ENCODE measurements around the gene BRD7. TPM values are rescaled to one million over a fixed set of nuclear protein-coding genes. Genes with fewer than 3 reads are reported as not detected.

Gene BRD7
- total and polyA plus RNA-seq, 2 of the 13 experiments (the other 11 are each of a cell fraction or from before 2014, with no cell fraction given) = 82.3 to 149 TPM

DNA sequence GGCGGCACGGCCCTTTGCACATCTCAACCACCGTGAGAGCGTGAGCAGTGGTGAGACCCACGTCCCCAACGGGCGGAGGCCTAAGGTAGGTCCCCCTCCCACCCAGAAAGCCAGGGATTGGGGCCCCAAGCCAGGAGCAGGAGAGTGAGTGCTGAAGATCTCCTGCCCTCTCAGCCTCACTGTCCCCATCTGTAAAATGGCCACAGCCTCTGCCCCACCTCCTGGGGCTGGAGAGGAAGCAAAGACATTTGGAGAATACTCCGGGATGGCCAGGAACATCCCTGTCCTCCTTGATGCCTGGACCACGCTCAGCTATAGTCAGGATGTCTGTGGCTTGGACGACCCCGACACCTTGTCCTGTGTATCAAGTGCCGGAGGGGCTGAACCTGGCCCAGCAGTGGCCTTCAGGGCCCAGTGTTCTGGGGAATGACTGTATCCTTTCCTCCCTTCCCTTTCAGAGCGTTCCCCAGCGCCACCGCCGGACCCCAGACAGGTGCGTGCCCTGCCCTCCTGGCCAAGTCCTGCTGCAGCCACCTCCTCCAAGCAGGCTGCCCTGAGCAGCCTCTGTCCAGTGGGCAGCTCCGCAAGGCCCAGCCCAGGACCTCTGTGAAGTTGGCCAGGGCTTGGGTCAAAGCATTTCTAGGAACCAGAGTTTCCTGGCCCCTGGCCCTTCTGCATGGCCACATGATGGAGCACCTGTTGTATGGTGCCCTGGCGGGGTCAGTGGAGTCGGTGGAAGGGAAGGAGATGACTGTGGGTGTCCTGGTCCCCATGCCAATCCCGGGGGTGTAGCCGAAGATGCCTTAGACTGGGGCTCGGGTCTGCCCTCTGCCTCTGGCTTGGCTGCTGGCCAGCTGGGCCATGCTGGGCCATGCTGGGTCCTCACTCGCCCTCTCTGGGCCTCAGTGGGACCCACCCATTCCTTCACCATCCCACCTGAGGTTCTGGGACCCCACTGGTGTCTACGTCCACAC lies 64.0 kb downstream of the BRD7 start:
- H3K36me3 ChIP-seq (replicated peaks in 1 of 2; ENCODE audit: control insufficient read depth in 1 of 2, insufficient read depth in 2 of 2, low read length in 2 of 2) = no peaks in the 10 kb centered on the region
- H3K79me2 ChIP-seq (ENCODE audit: insufficient read depth, low read length) = no peaks in the 10 kb centered on the region
- no peak overlapping the region for H3K27ac ChIP-seq (ENCODE audit: extremely low read length, insufficient read depth, low read length)
- ATAC-seq (no peak), FAIRE-seq (no peak), DNase-seq (ENCODE audit: low spot score) (no peak)
- H3K4me2 ChIP-seq (ENCODE audit: low read depth, low read length) = peak overlapping the region; percentile 69; the same call in 1 of the 2 replicates
- H3K9me3 ChIP-seq (ENCODE audit: low read length) = no peaks in the 10 kb centered on the region
- intact Hi-C loops (cut with micrococcal nuclease; ENCODE audit: unreplicated experiment) (loop anchor here (5.0 kb wide), 1 partner anchor 47 kb away; no protein-coding TSS in a partner anchor), in situ Hi-C loops (cut with HindIII; ENCODE audit: extremely low pct_ligation_motif_present, low pct_unique_long_range_greater_than_20kb) (loop anchor here (5.0 kb wide), 1 partner anchor 37 kb away; the partner anchor contains the start of gene ADCY7)
- ChIA-PET POLR2A (interaction anchor here (1.0 to 2.3 kb wide), 4 partner anchors 8 to 22 kb away, joined by 3 to 12 read pairs (median 6); no protein-coding TSS in a partner anchor), CTCF (ENCODE audit: low intra/inter-chr PET ratio, low total read pairs) (no interaction called here)
- peaks cover 49% of the 10 kb centered on the region for H3K4me1 ChIP-seq (ENCODE audit: insufficient read depth, low read length)
- no peak overlapping the region for H3K9ac ChIP-seq (ENCODE audit: insufficient read depth, low read depth, low read length)
- 71% methylated on average over 21 of the region's 25 CpGs for WGBS (ENCODE audit: low lambda C conversion rate)
- no peaks in the 10 kb centered on the region for H4K20me1 ChIP-seq (ENCODE audit: insufficient read depth, low read length)
- H2AFZ ChIP-seq (ENCODE audit: low read length) = no peak overlapping the region
- no peak overlapping the region; a peak in 1 of 6 replicates for H3K4me3 ChIP-seq (replicated peaks in 1 of 3; ENCODE audit: insufficient read depth in 1 of 3, low read depth in 2 of 3, low read length in 3 of 3)
- BruUV-seq (replicated peaks) = no TSS peak
- H3K27me3 ChIP-seq (ENCODE audit: control insufficient read depth in 1 of 2, insufficient read depth in 2 of 2, low read length in 2 of 2) = peaks cover 0 to 24% of the 10 kb centered on the region in 2 experiments; a peak in 2 of 5 replicates
- TF ChIP-seq TARDBP (CRISPR knock-in tag; IDR thresholded peaks at IDR 0.05) = no peak
- TF ChIP-seq SMAD1 (CRISPR knock-in tag; IDR thresholded peaks at IDR 0.05; ENCODE audit: borderline replicate concordance, low read depth) = 0 out of 2 replicates have a peak, but pooled peaks have one; percentile 1
- 0 out of 2 replicates have a peak, but pooled peaks have one; percentile 42 for TF ChIP-seq ADNP (CRISPR knock-in tag; IDR thresholded peaks at IDR 0.05)
- TF ChIP-seq NFE2L1 (CRISPR knock-in tag; IDR thresholded peaks at IDR 0.05; ENCODE audit: borderline replicate concordance) = peak; percentile 69; the same call in 1 of the 2 replicates
- TF ChIP-seq WIZ (CRISPR knock-in tag; IDR thresholded peaks at IDR 0.05) = no peak
- TF ChIP-seq EED (CRISPR knock-in tag; IDR thresholded peaks at IDR 0.05) = 0 out of 2 replicates have a peak, but pooled peaks have one; percentile 6
- TF ChIP-seq, protein P1, sequence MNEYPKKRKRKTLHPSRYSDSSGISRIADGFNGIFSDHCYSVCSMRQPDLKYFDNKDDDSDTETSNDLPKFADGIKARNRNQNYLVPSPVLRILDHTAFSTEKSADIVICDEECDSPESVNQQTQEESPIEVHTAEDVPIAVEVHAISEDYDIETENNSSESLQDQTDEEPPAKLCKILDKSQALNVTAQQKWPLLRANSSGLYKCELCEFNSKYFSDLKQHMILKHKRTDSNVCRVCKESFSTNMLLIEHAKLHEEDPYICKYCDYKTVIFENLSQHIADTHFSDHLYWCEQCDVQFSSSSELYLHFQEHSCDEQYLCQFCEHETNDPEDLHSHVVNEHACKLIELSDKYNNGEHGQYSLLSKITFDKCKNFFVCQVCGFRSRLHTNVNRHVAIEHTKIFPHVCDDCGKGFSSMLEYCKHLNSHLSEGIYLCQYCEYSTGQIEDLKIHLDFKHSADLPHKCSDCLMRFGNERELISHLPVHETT (CRISPR knock-in tag; conservative IDR thresholded peaks at IDR 0.05) = no peak
- no peak for TF ChIP-seq ZNF44 (CRISPR knock-in tag; IDR thresholded peaks at IDR 0.05)
- TF ChIP-seq, protein P2, sequence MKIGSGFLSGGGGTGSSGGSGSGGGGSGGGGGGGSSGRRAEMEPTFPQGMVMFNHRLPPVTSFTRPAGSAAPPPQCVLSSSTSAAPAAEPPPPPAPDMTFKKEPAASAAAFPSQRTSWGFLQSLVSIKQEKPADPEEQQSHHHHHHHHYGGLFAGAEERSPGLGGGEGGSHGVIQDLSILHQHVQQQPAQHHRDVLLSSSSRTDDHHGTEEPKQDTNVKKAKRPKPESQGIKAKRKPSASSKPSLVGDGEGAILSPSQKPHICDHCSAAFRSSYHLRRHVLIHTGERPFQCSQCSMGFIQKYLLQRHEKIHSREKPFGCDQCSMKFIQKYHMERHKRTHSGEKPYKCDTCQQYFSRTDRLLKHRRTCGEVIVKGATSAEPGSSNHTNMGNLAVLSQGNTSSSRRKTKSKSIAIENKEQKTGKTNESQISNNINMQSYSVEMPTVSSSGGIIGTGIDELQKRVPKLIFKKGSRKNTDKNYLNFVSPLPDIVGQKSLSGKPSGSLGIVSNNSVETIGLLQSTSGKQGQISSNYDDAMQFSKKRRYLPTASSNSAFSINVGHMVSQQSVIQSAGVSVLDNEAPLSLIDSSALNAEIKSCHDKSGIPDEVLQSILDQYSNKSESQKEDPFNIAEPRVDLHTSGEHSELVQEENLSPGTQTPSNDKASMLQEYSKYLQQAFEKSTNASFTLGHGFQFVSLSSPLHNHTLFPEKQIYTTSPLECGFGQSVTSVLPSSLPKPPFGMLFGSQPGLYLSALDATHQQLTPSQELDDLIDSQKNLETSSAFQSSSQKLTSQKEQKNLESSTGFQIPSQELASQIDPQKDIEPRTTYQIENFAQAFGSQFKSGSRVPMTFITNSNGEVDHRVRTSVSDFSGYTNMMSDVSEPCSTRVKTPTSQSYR (CRISPR knock-in tag; IDR thresholded peaks at IDR 0.05; ENCODE audit: borderline replicate concordance) = no peak
- peak; percentile 60; the same call in 1 of the 2 replicates for TF ChIP-seq KDM1A (CRISPR knock-in tag; IDR thresholded peaks at IDR 0.05)
- TF ChIP-seq, protein P3, sequence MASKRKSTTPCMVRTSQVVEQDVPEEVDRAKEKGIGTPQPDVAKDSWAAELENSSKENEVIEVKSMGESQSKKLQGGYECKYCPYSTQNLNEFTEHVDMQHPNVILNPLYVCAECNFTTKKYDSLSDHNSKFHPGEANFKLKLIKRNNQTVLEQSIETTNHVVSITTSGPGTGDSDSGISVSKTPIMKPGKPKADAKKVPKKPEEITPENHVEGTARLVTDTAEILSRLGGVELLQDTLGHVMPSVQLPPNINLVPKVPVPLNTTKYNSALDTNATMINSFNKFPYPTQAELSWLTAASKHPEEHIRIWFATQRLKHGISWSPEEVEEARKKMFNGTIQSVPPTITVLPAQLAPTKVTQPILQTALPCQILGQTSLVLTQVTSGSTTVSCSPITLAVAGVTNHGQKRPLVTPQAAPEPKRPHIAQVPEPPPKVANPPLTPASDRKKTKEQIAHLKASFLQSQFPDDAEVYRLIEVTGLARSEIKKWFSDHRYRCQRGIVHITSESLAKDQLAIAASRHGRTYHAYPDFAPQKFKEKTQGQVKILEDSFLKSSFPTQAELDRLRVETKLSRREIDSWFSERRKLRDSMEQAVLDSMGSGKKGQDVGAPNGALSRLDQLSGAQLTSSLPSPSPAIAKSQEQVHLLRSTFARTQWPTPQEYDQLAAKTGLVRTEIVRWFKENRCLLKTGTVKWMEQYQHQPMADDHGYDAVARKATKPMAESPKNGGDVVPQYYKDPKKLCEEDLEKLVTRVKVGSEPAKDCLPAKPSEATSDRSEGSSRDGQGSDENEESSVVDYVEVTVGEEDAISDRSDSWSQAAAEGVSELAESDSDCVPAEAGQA (IDR thresholded peaks at IDR 0.05; ENCODE audit: low read depth) = no peak
- TF ChIP-seq, protein P3 (CRISPR knock-in tag; IDR thresholded peaks at IDR 0.05; ENCODE audit: borderline replicate concordance) = no peak

Data from HepG2 (cell line).